ENCODE measurements around the gene WNK3.

DNA sequence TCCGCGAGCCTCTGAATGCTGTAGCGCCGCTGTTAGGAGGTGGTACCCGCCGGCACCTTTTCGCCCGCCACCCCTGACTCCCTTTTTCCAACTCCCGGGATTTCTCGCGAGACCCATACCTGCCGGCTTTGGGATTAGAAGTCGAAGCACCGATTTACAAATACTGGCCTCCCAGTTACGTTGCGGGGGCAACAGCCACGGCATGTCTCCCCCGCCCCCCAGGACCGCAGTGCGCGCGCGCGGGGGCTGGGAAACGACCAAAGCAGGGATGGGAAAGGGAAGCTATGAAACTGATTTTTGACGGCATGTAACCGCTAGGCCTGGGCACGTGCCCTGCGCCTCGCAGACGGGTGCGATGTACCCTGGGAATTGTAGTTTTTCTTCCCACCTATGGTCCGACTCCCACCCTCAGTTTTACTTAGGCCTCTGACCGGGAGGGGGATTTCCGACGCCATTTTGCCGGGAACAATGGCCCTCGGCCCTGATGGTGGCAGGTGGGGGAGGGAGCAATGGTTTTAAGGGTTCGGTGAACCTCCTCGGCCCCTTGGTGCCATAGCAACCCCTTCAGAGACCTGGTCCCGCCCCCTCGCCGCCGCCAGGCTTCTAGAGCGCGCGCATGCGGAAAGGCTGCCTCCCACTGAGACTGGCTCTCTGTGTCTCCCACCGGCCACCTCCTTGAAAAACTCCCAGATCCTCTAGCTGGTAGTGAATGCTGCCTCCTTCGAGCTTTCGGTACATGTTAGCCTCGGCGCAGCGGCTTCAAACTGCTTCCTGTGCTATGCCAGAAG is 772 bp upstream of the WNK3 start:
- TF ChIP-seq POLR2AphosphoS5 (IDR thresholded peaks at IDR 0.05; ENCODE audit: low read depth): no peak
- TF ChIP-seq, protein P1, sequence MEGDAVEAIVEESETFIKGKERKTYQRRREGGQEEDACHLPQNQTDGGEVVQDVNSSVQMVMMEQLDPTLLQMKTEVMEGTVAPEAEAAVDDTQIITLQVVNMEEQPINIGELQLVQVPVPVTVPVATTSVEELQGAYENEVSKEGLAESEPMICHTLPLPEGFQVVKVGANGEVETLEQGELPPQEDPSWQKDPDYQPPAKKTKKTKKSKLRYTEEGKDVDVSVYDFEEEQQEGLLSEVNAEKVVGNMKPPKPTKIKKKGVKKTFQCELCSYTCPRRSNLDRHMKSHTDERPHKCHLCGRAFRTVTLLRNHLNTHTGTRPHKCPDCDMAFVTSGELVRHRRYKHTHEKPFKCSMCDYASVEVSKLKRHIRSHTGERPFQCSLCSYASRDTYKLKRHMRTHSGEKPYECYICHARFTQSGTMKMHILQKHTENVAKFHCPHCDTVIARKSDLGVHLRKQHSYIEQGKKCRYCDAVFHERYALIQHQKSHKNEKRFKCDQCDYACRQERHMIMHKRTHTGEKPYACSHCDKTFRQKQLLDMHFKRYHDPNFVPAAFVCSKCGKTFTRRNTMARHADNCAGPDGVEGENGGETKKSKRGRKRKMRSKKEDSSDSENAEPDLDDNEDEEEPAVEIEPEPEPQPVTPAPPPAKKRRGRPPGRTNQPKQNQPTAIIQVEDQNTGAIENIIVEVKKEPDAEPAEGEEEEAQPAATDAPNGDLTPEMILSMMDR (IDR thresholded peaks at IDR 0.05; ENCODE audit: insufficient read depth, low read length): no peak
